IPS-11a (cell line): ENCODE data around the gene TSPAN14.
A peak's percentile ranks its signal among the peaks of the same experiment; 100 is the strongest.

Experiments used
- H3K4me3 ChIP-seq: one replicate; pipeline ENCODE4 v1.5.1; 2013; ENCODE audit warnings: low read depth, low read length, control low read depth

The TSPAN14 gene

GRCh38 chr10:80421707-80422536 lies 32.2 kb upstream of the TSPAN14 start:
- H3K4me3 ChIP-seq = no peak overlapping the region

- H3K4me3 ChIP-seq = no peak overlapping the region
Observed at GRCh38 chr10:80425901-80426300, 28.2 kb upstream of the TSPAN14 start.

GRCh38 chr10:80427541-80427940 lies 26.6 kb upstream of the TSPAN14 start:
- H3K4me3 ChIP-seq = no peak overlapping the region

- no peak overlapping the region for H3K4me3 ChIP-seq
Observed at GRCh38 chr10:80429521-80429973, 24.6 kb upstream of the TSPAN14 start.

- no peak overlapping the region for H3K4me3 ChIP-seq
Observed at GRCh38 chr10:80433134-80433533, 21.0 kb upstream of the TSPAN14 start.

- no peak overlapping the region for H3K4me3 ChIP-seq
Observed at GRCh38 chr10:80436446-80437098, 17.5 kb upstream of the TSPAN14 start.

GRCh38 chr10:80437227-80437626 lies 16.9 kb upstream of the TSPAN14 start:
- no peak overlapping the region for H3K4me3 ChIP-seq

- H3K4me3 ChIP-seq = no peak overlapping the region
Observed at GRCh38 chr10:80441831-80442230, 12.3 kb upstream of the TSPAN14 start.

GRCh38 chr10:80442879-80443278 lies 11.2 kb upstream of the TSPAN14 start:
- H3K4me3 ChIP-seq = no peak overlapping the region

- no peak overlapping the region for H3K4me3 ChIP-seq
Observed at GRCh38 chr10:80443531-80443974, 10.6 kb upstream of the TSPAN14 start.

GRCh38 chr10:80444124-80444523 lies 10.0 kb upstream of the TSPAN14 start:
- H3K4me3 ChIP-seq = no peak overlapping the region

- H3K4me3 ChIP-seq = no peak overlapping the region
Observed at GRCh38 chr10:80444646-80445319, 9.3 kb upstream of the TSPAN14 start.

- no peak overlapping the region for H3K4me3 ChIP-seq
Observed at GRCh38 chr10:80447436-80448190, 6.5 kb upstream of the TSPAN14 start.

GRCh38 chr10:80448209-80448942 lies 5.7 kb upstream of the TSPAN14 start:
- H3K4me3 ChIP-seq = no peak overlapping the region

- H3K4me3 ChIP-seq = no peak overlapping the region
Observed at GRCh38 chr10:80449520-80449919, 4.6 kb upstream of the TSPAN14 start.

- H3K4me3 ChIP-seq = no peak overlapping the region
Observed at GRCh38 chr10:80451132-80451531, 3.0 kb upstream of the TSPAN14 start.

GRCh38 chr10:80452069-80452468 lies 2.0 kb upstream of the TSPAN14 start:
- H3K4me3 ChIP-seq = no peak overlapping the region

GRCh38 chr10:80452640-80453039 lies 1.5 kb upstream of the TSPAN14 start:
- H3K4me3 ChIP-seq = no peak overlapping the region

GRCh38 chr10:80453056-80453841 lies 861 bp upstream of the TSPAN14 start:
- H3K4me3 ChIP-seq = peak overlapping the region; percentile 45
